Mammary epithelial cell (primary cell): ENCODE results near the gene NAPA.

Experiments
- CTCF ChIP-seq, 2 donors: IDR thresholded peaks in 1 of 2; conservative IDR thresholded peaks in 1 of 2; 2 replicates each; pipeline ENCODE4 v1.5.1; 2011 to 2012; ENCODE audit warnings: inconsistent platforms in 2 of 2, low read length in 2 of 2, mild to moderate bottlenecking in 2 of 2, control low read depth in 1 of 2, low read depth in 1 of 2; ENCODE audit not compliant: insufficient read depth in 1 of 2; ENCODE audit errors: extremely low read depth in 1 of 2
- EZH2 ChIP-seq: IDR thresholded peaks from 2 replicates; pipeline ENCODE4 v1.6.1; 2012; ENCODE audit warnings: low read length, inconsistent platforms, borderline replicate concordance

GRCh38 chr19:47514151-47514868, 553 bp downstream of the NAPA start:
- no peak for TF ChIP-seq CTCF (conservative IDR thresholded peaks at IDR 0.05 in 1 of 2, IDR thresholded peaks at IDR 0.05 in 1 of 2; ENCODE audit: extremely low read depth in 1 of 2, insufficient read depth in 1 of 2, low read depth in 1 of 2, low read length in 2 of 2)
- no peak for TF ChIP-seq EZH2
